DMS 273 (cell line): ENCODE measurements around the gene FTO.
A peak's percentile ranks its signal among the peaks of the same experiment; 100 is the strongest.

ENCODE experiments used
- DNase-seq: peaks from one replicate; lab custom pipeline; 2025; ENCODE audit not compliant: unreplicated experiment; lab: John Stamatoyannopoulos, UW

The FTO gene

GRCh38 chr16:54040975-54041374 lies 337.0 kb downstream of the FTO start:
- DNase-seq, result no peak

GRCh38 chr16:54048586-54049495 lies 344.9 kb downstream of the FTO start:
- peak; percentile 51 for DNase-seq

DNA sequence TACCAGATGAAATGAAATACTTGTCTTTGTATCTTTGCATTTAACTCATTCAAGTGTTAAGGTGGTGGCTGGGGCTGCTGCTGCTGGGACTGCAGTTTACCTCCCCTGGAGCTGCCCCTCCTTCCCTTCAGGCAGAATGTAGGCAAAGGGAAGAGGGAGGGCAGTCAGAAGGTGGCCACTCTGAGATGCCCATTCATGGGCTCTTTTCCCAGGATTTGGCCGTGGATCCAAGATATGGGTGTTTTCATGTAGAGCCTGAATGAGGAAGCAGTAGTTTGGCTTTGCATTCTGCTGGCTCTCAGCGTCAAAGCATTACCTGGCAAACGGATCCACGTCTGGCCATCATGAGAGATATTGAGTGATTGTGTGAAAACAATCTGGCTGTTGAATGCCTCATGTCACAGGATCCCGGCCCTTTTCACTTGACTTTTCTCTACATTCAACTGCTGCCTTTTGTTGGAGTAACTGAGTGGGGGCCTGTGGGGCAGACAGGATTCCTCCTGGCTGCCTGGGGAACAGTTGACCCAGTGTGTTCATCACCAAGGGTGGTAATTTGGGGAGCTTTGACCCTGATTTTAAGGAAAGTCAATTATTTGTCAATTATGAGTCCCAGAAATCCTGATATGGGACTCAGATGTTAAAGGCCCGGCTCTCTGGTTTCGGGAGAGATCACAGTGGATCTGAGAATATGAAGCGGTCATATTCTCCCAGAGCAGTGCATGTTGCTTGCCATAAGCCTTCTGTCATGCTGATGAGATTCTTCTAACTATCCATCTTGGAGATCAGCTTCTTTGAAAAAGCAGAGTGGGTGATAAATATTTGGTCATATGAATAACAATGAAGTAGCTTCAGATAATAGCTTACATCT lies 345.9 kb downstream of the FTO start:
- peak; percentile 18 for DNase-seq

GRCh38 chr16:54050459-54051210 lies 346.7 kb downstream of the FTO start:
- DNase-seq, result no peak

DNA sequence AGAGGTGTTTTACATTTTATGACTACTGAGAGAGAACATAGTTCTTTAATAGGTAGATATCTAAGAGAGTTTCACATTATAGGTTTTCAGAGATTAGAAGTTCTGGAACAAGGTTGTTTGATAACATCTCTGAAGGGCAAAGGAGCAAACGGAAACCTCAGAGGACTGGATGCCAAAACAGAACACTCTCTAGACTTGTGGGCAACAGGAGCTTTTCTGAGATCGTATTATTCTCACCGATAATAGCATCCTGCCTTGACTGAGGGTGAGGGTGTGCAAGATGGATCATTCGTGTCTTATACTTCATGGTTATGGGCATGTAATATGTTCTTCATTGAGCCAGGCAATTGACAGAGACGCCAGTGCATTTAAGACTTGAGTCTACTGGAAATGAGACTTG lies 347.9 kb downstream of the FTO start:
- no peak for DNase-seq

GRCh38 chr16:54052271-54052670 lies 348.3 kb downstream of the FTO start:
- DNase-seq, result no peak

DNA sequence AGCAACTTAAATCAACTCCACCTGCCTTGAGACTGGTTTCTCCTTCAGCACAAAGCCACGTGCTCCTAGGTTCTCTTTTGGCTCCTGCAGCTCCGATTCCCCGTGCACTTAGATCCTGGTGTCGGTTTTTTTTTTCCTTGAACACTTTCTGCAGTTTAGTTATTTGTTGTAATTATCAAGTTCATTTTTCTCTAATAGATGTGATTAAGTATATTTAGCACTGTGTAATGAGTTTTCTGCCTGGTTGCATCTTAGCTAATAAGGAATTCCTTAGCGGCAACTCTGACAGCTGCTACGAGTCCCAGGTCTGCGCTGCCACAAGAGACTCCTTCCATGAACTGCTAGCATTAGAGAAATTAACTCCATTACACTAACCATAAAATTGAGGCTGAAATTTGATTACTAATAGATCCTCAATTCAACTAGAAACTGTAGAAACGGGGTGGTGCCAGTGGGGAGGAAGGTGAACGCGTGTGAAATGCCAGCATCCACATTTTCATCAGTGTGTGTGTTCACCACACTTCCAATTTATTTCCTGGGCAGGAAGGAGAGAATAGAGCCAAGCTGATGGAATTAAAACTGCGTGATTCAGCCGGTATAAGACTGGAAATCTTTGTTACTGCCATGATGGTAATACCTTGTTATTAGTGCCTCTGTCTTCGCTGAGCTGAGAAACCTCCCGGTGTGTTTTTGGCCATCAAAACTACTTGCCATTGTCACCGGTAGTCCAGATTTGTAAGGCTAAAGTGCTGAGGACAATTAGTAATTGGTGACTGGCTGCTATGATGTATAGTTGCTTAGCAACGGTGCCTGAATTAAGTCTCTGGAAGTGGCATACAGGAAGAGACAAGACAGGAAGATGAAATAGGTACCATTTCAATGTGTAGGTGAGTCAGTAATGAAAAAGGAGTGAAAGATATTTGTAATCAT lies 350.2 kb downstream of the FTO start:
- DNase-seq, result no peak

DNA sequence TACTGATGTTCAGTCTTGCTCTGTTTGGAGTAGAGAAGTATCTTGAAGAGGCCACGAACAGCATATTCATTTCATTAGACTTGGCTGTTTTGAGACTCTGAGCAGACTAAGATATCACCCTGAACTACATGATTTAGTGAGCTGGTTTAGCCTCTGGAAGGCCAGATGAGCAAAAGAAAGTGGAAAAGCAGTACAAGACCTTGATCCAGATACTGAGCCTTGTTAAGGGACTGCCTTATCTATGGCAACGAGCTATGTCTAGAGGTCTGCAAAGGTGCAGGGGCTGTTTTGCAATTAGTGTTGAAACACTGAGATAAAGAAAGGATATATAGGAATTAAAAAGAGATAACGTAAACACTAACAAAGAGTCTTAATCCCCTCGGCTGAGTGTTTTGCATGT lies 351.2 kb downstream of the FTO start:
- no peak for DNase-seq

GRCh38 chr16:54055864-54056263 lies 351.9 kb downstream of the FTO start:
- no peak for DNase-seq

DNA sequence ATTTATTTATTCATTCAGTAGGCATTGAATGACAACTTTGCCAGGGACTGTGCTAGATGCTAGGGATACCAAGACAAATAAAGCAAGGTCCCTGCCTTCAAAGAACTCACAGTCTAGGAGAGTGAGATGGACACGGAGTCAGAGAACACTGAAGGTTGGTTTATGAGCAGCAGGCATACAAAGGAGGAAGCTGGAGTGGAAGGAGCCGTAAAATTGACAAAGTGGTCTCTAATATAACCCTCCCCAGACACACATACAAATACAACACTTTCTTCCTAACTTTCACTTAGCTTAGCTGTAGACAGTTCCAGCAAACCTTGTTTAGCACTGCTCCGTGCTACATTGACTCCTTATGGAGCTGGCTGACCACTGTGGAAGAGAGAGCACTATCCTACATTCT lies 353.0 kb downstream of the FTO start:
- DNase-seq, result no peak

- DNase-seq, result no peak
These were observed 355.4 kb downstream of the FTO start for GRCh38 chr16:54059319-54059718.

GRCh38 chr16:54060599-54061421 lies 356.9 kb downstream of the FTO start:
- DNase-seq, result no peak

- no peak for DNase-seq
These were observed 357.5 kb downstream of the FTO start for GRCh38 chr16:54061454-54061853.

DNA sequence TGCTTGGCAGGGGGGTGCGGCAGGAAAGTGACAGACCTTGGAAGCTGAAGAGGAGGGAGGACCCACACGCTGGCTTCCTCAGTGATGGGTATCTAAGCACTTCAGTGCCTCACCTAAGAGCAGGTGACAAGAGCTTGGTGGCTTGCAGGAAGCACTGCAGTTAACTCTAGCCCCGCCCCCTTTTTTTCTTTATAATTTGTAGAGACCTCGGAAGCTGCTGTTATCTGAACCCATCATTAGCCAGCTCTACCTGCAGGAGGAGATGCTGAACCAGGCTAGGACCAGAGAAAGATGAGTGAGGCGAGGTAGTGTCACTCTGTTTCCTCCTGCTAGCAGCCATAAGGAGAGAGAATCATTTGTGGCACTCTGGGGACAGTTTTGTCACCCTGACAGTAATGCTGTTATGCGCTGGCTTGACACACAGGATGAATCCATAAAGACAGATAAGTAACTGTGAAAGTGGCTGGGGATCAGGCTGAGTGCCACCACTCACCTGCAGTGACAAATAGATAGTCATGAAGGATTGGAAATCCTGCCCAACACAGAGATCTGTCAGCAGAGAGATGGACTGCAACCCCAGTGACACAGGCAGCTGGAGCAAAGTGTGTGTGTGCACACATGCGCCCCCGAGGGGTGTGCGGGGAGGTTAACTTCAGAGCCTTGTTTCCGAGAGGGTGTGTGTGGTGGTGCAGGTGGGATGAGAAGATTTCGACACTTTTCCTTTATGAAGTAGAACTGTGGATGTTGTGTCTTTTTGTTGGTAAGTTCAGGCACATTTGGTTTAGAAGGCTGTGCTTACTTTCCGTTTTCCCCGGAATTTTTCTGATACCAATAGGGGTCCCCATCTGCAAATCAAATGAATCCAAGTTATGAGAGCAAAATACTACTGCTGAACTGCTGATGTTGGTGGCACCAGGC lies 358.7 kb downstream of the FTO start:
- no peak for DNase-seq

DNA sequence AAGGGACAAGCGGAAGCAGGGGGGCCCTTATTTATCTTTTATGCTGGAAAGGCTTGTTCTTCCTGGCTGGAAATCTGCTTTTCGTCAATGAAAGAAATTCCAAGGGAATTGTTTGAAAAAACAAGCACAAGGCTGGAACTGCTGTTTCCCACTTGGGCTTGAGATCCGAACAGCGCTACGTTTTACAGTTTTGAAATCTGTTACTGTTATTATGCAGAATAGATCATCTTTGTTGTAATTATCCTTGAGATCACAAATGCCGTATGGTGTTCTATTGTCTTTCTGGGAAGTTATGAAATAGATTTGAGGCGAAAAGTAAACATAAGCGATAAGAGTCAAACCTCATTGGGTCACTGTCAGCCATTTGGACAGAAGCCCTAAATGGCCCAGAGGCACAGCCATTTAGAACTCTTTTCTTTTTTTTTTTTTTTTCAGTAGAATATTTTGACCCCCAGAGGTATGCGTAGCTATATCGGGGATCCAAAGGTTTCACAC lies 359.4 kb downstream of the FTO start:
- DNase-seq, result no peak

- peak; percentile 22 for DNase-seq
These were observed 362.6 kb downstream of the FTO start for GRCh38 chr16:54066451-54067105.

- DNase-seq, result peak; percentile 12
These were observed 363.5 kb downstream of the FTO start for GRCh38 chr16:54067322-54068065.
